Hematopoietic multipotent progenitor cell (in vitro differentiated cells): ENCODE results near the gene PCDHB5. TPM values are rescaled to one million over a fixed set of nuclear protein-coding genes. Genes with fewer than 3 reads are reported as not detected.
"Not testable (repeated sequence)": the region's sequence is repeated elsewhere in the genome, so short reads cannot be mapped to it uniquely, and the experiment has no call there.

Experiments used
- DNase-seq, 3 donors: peaks; one replicate each; pipeline ENCODE4 v3.0.0-alpha.2; 2011 to 2015; ENCODE audit warnings: low read depth in 2 of 3, low spot score in 2 of 3
- total RNA-seq: library from RNA; depleted of rRNA; stranded (reverse); fragments of >200 nt; gene quantifications from one replicate; pipeline ENCODE4 v1.2.3, GENCODE V29; 2012

Gene PCDHB5
- under 0.01 TPM for total RNA-seq

DNA sequence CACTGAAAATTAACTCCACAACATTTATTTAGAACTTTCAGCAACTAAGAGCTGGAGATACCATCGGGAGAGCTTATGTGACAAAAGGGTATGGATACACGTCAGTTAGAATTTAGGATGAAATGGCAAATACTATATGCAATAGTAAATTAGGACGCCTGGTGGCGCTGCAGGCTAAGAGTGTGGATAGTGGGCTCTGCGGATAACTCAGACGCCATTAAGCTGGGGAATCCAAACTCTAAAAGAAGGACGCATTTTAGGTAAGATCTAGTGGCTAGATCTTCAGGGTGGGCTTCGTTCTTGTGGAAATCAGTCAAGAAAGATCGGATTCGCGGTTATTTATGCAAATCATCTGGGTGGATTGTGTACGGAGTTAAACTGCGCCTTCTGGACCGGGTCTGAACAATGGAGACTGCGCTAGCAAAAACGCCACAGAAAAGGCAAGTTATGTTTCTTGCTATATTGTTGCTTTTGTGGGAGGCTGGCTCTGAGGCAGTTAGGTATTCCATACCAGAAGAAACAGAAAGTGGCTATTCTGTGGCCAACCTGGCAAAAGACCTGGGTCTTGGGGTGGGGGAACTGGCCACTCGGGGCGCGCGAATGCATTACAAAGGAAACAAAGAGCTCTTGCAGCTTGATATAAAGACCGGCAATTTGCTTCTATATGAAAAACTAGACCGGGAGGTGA is at the start of gene PCDHB5:
Gene PCDHB5 (plus strand): TSS at position 177 of the 688 bp plus-strand sequence. CDS start 229 bp downstream, at position 406.
- DNase-seq: peak in 1 of 3 donors; percentile 47

- peak in 1 of 3 donors; percentile 5 for DNase-seq
Observed at GRCh38 chr5:141094481-141095262, 40.3 kb upstream of the PCDHB5 start, which contains the start of gene PCDHB2. Gene PCDHB2 (plus strand): TSS chr5:141094615. CDS start chr5:141094791, 176 bp downstream.

DNA sequence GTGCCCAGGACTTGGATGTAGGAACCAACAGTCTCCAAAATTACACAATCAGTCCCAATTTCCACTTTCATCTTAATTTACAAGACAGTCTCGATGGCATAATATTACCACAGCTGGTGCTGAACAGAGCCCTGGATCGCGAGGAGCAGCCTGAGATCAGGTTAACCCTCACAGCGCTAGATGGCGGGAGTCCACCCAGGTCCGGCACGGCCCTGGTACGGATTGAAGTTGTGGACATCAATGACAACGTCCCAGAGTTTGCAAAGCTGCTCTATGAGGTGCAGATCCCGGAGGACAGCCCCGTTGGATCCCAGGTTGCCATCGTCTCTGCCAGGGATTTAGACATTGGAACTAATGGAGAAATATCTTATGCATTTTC is 39.8 kb upstream of the PCDHB5 start:
- no peak for DNase-seq

GRCh38 chr5:141096181-141096580 is 38.8 kb upstream of the PCDHB5 start:
- DNase-seq: not testable (repeated sequence)

GRCh38 chr5:141096586-141096985 is 38.4 kb upstream of the PCDHB5 start:
- not testable (repeated sequence) for DNase-seq

DNA sequence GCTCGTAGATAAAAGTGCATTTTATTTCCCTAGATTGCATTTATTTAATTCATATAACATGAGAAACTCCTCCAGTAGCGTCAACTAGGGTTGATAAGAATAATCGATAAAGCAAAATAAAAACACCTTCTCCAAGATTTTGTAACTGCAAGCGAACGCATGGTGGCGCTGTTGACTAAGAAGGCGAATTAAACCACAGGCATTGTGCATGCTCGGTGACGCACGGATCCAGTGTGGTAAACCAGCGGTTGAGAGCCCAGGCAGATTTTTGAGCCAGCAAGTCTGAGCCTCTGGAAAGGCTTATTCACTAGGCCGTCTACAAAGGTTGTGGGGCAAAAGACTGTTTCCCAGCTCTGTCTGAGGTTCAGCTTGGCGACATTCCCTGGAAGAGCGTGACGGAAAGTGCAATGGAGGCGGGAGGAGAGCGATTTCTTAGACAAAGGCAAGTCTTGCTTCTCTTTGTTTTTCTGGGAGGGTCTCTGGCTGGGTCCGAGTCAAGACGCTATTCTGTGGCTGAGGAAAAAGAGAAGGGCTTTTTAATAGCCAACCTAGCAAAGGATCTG is 34.7 kb upstream of the PCDHB5 start, which contains the start of gene PCDHB3:
Gene PCDHB3 (plus strand): TSS at position 231 of the 563 bp plus-strand sequence. CDS start 177 bp downstream, at position 408.
- DNase-seq: peak in 1 of 3 donors; percentile 41

DNA sequence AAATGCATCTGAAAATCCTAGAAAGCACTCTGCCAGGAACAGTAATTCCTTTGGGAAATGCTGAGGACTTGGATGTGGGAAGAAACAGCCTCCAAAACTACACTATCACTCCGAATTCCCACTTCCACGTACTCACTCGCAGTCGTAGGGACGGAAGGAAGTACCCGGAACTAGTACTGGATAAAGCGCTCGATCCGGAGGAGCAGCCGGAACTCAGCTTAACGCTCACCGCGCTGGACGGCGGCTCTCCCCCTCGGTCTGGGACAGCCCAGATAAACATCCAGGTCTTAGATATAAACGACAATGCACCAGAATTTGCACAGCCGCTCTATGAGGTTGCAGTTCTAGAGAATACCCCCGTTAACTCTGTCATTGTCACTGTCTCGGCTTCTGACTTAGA is 33.9 kb upstream of the PCDHB5 start:
- DNase-seq: no peak

DNA sequence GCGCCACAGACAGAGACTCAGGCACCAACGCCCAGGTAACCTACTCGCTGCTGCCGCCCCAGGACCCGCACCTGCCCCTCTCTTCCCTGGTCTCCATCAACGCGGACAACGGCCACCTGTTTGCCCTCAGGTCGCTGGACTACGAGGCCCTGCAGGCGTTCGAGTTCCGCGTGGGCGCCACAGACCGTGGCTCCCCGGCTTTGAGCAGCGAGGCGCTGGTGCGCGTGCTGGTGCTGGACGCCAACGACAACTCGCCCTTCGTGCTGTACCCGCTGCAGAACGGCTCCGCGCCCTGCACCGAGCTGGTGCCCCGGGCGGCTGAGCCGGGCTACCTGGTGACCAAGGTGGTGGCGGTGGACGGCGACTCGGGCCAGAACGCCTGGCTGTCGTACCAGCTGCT is 32.9 kb upstream of the PCDHB5 start:
- DNase-seq: not testable (repeated sequence)

GRCh38 chr5:141102471-141102870 is 32.5 kb upstream of the PCDHB5 start:
- DNase-seq: not testable (repeated sequence)

DNA sequence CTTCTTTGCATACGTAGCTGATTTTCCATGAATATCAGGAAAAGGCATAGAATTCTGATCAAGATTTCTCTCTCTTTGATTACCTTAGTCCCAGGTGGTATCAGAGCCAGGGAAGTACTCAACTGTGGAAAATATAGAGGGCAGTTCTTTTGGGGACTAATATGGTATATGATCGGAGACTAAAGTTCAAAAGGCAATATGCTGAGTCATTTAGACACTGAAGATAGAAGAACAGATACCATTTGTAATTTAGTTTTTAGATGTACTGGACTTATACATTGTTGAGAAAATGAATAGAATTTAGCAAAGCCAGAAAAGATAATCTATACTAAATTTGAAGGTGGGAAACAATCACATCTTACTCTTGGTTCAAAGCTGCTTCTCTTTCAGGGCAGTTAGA is 29.7 kb upstream of the PCDHB5 start:
- DNase-seq: no peak

GRCh38 chr5:141119250-141119649 is 15.8 kb upstream of the PCDHB5 start:
- no peak for DNase-seq

GRCh38 chr5:141121563-141121962 is 13.4 kb upstream of the PCDHB5 start, which contains the start of gene PCDHB4:
Gene PCDHB4 (plus strand): TSS chr5:141121818. CDS start chr5:141121999, 181 bp downstream.
- DNase-seq: peak in 1 of 3 donors; percentile 21

DNA sequence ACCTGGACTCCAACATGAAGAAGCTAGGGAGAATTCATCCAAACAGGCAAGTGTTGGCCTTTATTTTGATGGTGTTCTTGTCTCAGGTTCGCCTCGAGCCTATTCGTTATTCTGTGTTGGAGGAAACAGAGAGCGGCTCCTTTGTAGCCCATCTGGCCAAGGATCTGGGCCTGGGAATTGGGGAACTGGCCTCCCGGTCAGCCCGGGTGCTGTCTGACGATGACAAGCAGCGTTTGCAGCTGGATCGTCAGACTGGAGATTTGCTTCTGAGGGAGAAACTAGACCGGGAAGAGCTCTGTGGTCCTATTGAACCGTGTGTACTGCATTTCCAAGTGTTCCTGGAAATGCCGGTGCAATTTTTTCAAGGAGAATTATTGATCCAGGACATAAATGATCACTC is 13.0 kb upstream of the PCDHB5 start:
- no peak for DNase-seq

GRCh38 chr5:141123396-141124135 is 11.4 kb upstream of the PCDHB5 start:
- not testable (repeated sequence) for DNase-seq

GRCh38 chr5:141127305-141127704 is 7.7 kb upstream of the PCDHB5 start:
- no peak for DNase-seq

GRCh38 chr5:141135718-141136266 is 786 bp downstream of the PCDHB5 start:
- DNase-seq: no peak

DNA sequence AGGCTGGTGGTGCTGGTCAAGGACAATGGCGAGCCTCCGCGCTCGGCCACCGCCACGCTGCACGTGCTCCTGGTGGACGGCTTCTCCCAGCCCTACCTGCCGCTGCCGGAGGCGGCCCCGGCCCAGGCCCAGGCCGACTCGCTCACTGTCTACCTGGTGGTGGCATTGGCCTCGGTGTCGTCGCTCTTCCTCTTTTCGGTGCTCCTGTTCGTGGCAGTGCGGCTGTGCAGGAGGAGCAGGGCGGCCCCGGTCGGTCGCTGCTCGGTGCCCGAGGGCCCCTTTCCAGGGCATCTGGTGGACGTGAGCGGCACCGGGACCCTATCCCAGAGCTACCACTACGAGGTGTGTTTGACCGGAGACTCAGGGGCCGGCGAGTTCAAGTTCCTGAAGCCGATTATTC is 2.3 kb downstream of the PCDHB5 start:
- DNase-seq: not testable (repeated sequence)

- DNase-seq: peak in 1 of 3 donors; percentile 1
Observed at GRCh38 chr5:141149812-141150211, 14.8 kb downstream of the PCDHB5 start, which contains the start of gene PCDHB6. Gene PCDHB6 (plus strand): TSS chr5:141150057. CDS start chr5:141150258, 201 bp downstream.

- no peak for DNase-seq
Observed at GRCh38 chr5:141150224-141150992, 15.4 kb downstream of the PCDHB5 start.
